ENCODE data around the gene ABCC3.
A peak's percentile ranks its signal among the peaks of the same experiment; 100 is the strongest.
"Not testable (repeated sequence)": the region's sequence is repeated elsewhere in the genome, so short reads cannot be mapped to it uniquely, and the experiment has no call there.

Gene ABCC3

DNA sequence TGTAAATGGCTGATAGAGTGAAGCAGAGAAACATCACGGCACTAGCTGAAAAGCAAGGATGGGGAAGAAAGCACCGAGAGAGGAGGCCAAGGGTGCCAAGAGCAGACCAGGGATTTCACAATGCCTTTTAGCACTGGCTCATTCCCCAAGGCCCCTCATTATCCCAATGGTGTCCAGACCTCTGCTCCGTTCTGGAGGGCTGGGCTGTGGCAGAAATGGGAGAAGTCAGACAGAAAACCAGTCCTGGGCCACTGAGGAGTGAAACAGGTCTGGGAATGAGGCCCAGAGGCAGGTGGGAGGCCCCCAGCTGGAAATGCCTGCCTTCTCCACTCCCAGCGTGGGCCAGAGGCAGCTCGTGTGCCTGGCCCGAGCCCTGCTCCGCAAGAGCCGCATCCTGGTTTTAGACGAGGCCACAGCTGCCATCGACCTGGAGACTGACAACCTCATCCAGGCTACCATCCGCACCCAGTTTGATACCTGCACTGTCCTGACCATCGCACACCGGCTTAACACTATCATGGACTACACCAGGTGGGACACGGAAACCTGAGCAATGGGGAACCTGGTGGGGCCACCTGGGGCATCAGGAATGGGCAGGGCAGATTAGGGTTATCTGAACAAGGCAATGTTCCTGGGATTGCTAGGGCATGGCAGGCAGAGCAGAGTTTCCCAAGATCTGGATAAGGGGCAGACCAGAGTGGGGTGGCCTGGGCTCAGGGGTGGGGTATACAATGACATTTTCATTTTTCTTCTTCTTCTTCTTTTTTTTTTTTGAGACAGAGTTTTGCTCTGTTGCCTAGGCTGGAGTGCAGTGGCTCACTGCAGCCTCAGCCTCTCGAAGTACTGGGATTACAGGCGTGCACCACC, 52.8 kb downstream of the ABCC3 start:
- no peak for DNase-seq

DNA sequence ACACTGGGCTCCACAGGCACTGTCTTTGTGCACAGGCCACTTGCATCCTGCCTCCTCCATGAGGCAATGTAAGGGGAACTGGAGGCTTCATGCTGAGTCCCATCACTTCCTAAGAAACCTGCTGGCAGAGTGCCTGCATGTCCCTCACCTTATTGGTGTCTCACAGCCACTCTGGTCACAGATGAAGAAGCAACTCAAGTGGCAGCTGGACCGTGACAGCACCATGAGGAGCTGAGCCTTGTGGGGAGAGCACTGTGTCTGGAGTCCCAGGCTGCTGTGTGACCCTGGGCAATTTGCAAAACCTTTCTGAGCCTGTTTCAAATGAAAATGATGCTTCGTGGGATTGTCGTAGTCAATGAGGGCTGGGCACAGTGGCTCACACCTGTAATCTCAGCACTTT, 53.6 kb downstream of the ABCC3 start:
- DNase-seq, result no peak

DNA sequence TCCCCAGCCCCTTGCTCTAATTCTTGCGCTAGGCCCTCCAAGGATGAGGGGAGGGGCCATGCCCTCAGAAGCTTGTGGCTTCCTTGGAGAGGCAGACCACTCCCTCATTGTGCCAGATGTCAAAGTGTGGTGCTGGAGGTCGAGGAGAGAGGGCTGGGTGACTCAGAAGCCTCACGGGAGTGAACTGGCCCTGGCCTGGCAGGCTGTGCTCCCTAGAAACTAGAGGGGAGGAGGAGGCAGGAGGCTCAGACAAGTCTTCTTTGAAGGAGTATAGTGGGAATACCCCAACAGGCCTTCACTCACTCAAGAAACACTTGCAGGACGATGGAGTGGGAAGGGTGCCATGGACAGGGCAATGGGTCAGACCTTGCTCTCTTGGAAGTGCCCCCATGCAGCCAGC, 54.6 kb downstream of the ABCC3 start:
- DNase-seq, result no peak

DNA sequence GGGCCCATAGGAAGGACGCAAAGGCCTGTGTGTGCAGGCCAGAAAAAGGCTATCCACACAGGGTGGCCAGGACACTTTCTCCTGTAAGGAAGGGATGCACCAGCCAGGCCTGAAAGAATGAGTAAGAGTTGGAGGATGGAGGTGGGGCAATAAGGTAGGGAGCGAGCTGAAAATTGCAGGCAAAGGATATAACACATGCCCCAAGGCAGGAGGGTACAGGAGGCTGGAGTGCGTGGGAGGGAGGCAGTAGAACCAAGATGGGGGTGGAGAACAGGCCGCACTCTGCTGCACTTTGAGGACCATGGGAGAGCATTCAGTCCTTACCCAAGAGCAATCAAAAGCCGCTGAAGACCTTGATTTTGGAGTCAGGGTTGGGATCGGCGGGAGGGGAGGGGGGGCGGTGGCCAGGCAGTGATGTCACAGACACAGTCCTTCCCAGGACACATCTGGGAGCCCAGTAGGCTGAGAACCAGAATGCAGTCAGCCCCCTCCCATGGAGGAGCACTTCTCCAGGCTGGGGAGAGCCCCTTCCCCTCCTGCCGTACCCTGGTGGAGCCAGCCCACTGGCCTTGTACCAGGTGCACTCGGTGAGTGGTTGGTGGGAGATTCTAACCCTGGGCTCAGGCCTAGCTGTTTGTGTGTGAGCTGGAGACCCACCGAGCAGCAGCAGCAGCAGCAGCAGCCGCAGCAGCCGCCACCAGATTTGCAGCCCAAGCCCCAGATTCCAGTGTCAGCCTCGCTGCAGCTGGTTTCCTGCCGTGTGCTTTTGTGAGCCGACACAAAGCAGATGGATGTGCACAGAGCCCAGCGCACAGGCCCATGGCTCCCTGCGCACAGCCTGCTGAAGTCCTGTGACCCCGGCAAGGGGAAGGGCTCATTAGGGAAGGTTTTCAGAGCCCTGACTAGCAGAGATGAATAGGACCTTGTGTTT, 55.5 kb downstream of the ABCC3 start:
- no peak for DNase-seq

DNA sequence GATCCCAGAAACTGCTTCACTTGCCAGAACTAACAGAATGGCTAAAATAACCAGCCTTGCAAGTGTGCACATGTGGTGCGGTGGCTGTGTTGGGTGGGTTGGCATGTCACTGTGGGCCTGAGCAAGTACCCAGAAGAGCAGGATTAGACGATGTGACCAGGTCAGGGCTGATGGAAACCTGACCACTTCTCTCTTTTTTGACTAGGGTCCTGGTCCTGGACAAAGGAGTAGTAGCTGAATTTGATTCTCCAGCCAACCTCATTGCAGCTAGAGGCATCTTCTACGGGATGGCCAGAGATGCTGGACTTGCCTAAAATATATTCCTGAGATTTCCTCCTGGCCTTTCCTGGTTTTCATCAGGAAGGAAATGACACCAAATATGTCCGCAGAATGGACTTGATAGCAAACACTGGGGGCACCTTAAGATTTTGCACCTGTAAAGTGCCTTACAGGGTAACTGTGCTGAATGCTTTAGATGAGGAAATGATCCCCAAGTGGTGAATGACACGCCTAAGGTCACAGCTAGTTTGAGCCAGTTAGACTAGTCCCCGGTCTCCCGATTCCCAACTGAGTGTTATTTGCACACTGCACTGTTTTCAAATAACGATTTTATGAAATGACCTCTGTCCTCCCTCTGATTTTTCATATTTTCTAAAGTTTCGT, 56.3 kb downstream of the ABCC3 start:
- no peak for DNase-seq

DNA sequence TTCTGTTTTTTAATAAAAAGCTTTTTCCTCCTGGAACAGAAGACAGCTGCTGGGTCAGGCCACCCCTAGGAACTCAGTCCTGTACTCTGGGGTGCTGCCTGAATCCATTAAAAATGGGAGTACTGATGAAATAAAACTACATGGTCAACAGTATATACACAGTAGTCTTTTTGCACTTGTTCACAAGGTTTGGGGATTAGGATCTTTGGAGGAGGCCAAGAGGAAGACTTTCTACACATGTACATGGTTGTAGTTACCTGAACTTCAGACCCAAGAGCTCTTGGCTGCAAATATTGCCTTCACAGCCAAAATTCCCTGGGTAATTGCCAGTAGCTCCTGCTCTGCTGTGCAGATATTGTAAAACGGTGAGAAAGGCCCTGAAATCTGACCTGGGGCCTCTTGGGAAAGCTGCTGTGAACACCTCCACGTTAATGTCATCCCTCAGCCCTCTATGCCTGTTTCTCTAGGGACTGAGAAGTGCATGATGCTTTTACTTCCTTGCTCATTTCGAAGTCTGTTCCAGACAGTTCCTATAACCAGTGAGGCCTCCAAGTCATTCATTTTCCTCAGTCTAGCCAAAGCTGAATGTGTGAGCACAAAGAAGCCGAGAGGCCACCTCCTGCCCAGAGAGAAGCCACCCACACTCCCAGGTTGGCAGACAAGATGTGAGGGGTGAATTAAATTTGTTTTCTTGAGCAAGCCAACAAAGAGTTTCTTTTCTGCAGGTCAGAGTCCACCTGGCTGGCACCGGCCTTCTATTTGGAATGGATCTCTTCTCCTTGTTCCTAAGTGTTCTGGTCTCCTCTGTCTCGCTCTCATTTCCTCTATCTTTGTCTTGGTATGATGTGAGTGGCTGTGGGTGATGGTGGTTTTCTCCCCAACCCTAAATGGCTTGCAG, 57.1 kb downstream of the ABCC3 start:
- DNase-seq, result no peak

DNA sequence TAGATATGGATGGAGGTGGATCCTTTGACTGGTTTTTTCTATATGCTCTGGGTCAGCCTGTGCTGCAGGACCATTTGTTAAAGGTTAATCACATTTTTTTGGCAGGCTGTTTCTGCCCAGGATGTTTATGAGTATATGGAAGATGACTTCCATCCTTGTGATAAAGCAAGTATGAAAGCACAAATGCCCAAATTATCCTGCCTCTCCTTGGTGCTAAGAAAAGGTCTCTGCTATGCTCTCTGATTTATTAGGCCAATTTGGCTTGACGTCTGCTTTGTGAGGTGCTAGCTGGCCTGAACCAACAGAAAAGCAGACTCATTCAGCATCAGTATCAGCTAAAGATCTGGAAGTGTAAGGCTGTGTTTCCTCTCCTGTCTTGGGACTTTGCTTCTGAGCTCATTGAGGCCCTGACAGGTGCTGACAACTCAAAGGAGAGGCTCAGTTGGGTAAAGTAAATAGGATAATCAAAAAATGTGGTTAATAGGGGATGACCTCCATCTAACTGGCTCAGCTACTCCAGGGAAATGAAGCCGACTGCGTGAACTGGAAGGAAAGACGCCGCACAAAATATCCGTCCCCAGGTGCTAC, 57.9 kb downstream of the ABCC3 start:
- DNase-seq, result no peak

DNA sequence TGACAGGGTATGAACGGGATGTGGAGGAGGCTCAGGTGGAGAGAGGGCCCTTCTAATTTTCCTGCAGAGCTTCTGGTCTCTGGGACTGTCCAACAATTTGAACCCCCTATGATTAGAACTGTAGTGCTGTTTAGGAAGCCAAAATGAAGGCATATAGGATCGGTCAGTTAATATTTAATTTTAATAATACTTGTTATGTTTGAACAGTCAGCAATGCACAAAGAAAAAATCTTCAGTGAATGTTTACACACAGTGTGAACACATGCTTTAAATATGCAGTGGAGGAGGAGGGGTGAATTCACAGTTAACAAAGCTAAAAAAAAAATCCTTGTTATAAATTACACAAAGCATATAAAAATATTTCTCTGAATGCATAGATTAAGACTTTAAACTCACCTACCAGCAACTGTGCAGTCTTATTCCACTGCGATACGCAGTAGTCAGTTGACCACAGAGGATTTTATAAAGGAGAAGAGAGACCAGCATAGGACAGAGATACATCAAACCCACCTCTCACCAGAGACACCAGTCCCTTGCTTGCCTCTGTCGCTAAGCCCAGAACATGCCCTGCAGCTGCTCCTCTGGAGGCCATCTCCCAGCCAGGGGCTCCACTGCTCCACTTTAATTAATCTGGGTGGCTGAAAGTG, 58.5 kb downstream of the ABCC3 start:
- no peak for DNase-seq

DNA sequence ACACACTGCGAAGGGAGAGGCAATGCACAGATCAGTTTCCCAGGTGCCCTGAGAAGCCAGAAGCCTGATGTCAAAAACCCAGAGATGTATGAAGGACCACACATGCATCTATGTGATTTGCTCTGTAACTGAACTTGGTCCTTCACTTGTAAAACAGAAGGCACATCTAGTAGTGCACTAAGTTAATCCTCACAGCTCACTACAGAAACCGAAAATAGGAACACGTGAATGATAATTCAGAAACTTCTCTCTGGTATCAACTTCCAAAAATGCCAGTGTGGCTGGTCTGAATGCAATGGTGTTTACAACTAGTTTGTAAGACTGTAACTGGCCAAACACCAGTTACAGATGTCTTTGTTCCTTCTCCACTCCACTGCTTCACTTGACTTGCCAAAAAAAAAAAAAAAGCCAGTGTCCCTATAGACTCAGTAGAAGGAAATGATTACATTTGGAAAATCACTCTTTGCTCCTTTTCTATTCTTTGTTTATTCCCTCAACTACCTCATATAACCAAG, 61.7 kb downstream of the ABCC3 start:
- DNase-seq, result no peak

DNA sequence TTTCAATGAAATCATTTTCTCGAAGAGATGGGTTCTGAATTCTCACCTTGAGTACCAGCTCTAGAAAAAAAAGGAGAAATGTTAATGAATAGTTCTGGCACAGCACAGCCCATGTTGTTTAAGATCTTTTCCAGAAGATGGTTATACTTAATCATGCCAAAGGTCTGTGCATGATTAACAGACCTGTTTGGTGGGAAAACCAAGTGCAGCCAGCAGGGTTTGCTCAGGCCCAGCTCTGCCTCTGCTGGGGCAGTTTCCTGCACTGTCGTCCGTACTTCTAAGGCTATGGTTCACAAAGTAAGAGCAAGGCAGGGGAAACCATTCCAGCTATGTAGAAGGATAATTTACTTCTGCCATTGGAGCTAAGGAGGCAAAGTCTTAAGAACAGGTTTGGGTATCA, 62.4 kb downstream of the ABCC3 start:
- DNase-seq, result no peak

DNA sequence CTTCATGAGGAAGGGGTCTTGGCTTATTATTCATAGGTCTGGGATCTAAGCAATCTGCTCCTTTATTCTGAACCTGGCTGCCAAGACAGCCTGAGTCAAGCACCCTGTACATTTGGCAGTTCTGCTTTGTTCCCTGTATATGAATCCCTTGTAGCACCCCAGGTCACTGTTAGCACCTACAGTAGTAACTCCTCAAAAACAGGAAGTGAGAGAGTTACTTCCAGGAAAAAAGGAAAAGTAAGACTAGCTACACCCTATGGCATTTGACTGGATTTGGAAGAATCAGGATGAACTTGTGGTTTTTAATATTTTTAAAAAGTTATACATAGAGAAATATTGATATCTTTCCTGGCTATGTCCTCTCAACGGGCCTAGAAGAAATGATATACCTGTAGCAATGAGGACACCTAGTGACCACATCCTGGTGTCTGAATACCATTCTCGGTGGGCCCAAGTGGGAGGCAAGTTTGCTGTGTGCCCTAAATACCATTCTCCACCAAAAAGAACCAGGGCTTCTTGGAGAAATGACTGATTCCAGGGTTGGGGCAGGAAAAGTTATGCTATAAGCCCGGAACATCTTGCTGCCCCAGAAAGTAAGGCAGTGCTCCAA, 63.1 kb downstream of the ABCC3 start:
- DNase-seq, result no peak

DNA sequence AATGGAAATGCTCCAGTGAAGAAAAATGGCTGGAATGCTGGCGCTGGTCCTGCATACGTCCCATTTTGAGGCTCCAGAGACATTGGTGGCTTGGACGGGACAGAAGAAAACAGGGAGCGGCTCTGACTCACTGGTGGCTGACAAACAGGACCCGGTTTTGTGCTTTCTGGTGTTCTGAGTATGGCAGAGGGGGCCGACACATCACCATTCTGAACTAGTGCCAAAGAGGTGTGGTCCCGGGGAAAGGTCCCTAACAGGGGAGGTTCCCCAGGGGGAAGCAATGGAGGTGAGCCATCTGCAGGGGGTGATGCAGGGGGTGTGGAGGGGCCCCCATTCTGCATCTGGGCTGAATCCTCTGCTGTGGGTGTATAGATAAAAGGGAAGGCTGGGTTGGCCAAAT, 64.7 kb downstream of the ABCC3 start:
- no peak for DNase-seq

DNA sequence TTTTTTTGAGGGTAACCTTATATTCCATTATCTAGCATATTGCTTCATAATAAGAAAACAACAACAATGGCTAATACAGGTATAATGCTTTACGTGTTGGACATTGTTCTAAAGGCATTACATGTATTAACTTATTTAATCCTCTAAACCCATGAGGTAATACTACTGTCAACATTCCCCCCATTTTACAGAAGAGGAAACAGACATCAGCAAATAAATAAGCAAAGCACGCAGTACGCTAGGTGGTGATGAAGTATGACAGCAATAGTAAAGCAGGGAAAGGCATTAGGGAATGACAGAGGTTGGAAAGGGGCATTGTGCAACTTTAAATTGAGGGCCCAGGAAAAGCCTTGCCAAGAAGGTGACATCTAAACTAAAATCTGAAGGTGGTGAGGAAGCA, 68.5 kb downstream of the ABCC3 start:
- DNase-seq, result no peak

DNA sequence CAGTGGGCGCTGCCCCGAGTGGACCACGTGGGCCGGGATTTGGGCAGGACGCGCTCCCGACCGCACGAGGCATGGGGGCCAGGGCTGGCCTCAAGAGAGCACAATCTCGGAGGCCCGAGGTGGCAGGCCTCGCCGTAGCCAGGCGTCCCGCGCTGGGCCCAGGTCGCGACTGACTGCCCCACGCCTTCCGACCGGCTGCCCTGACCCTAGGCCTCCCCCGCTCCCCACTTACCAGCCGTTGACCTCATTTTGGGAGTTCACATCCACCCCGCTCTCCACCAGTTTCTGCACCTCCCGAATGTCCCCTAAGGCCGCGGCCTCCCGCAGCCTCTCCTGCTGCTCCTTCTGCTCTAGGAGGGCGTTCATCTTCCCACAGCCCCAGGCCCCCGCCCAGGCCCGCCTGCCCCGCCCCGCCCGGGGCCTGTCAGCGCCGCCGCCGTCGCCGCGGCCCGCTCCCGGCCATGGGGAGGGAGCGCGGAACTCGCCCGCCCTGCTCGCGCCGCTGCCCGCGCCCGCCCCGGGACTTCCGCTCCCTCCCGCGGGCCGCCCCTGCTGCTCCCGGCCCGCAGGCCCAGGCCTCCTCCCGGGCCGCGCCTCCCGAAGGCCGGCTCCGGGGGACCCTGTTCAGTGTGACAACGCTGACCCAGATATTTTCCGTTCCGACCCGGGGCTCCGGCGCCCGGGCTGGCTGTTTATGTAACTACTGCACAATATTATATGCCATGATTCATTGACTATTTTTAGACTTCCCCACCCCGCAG, 72.8 kb downstream of the ABCC3 start, which contains the start of gene ANKRD40:
Gene ANKRD40 (minus strand): TSS at position 626 of the 761 bp plus-strand sequence. CDS start 260 bp downstream, at position 366.
- peak; percentile 91 for DNase-seq

DNA sequence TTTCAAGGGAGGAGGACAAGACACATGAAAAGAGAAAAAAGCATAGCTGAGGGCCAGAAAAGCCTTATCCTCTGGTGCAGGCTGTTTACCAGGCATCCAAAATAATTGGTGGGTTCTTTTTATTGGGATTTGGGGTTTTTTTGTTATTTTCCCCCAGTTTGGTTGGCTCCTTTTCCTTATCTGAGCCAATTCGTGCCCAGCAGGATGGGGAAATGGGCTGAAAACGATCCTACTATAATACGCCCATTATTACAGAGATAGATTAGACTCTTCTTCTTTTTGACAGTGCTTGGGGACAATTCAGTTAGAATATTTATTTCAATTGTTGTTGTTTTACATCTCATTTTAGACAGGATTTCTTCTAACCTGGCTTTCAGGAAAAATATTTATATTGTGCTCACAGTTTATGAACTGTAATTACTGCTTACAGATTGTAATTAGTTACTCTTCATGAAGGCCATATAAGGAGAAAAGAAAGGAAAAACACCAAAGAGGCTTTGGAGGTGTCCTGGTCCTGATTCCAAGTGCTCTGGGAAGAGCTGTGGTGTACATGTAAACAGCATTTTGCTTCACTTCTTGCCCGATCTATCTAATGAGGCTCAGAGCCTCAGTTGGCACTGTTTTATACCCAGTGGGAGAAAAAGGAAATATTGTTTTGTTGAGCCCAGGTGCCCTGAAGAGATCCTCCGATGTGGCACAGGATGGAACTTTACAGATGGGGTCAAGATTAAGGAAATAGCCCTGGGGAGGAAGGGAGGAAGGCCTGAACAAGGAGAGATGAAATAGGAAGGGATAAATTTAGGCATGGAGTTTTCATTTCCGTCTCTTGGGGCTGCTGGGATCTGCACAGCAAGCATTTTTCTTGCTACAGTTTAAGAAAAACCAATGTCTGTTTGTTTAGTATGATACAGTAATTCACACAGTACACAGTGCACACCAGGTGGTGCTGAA, 73.6 kb downstream of the ABCC3 start:
- peak; percentile 13 for DNase-seq

DNA sequence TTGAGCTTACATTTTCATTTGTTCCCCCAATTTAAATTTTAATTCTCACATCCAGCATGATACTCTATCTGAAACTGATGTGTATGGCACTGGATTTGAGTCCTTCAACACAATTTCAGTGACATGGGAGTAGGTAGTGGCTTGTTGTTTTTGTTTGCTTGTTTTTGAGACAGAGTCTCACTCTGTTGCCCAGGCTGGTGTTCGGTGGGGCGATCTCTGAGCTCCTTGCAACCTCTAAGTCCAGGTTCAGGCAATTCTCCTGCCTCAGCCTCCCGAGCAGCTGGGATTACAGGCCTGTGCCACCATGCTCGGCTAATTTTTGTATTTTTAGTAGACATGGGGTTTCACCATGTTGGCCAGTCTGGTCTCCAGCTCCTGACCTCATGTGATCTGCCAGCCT, 74.4 kb downstream of the ABCC3 start:
- DNase-seq, result not testable (repeated sequence)

DNA sequence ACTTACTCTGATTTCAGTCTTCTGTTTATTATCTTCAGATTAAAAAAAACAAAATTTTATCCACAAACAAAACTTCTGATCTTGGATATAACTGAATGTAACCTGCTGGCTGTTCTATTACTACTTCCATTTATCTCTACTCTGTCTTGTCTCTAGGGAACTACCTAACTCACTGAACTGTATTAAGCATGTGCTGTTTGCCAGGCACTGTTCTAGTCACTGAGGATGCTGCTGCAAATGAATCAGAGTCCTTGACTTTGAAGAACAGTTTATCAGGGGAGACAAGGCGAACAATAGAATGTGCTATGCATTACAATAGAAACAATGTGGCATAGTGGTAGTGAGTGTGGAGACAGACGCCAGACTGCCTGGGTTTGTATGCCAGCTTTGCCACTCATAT, 75.3 kb downstream of the ABCC3 start:
- DNase-seq, result no peak

DNA sequence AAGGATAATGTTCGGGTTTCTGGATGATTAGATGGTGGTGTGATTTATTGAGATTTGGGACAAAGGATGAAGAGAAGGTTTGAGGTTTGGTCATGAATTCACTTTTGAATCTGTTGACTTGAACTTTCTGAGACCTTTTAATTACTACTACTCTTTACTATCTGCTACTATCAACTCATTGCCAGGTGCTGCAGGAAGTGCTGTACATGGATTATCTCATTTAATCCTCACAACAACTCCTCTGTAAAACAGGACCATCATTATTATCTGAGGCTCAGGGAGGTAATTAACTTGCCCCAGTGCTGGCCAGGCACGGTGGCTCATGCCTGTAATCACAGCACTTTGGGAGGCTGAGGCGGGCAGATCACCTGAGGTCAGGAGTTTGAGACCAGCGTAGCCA, 76.0 kb downstream of the ABCC3 start:
- no peak for DNase-seq

DNA sequence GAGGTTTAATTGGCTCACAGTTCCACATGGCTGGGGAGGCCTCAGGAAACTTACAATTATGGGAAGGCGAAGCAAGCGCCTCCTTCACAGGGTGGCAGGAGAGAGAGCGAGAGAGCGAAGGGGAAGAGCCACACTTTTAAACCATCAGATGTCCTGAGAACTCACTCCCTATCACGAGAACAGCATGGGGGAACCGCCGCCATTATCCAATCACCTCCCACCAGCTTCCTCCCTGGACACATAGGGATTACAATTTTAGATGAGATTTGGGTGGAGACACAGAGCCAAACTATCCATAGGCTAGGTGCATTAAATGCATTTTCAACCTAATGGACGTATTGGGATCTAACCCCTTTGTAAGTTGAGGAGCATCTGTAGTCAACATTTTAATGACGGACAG, 78.0 kb downstream of the ABCC3 start:
- DNase-seq, result no peak

Data from NCI-H1105 (cell line).